ENCODE data around the gene SERINC1. TPM values are rescaled to one million over a fixed set of nuclear protein-coding genes. Genes with fewer than 3 reads are reported as not detected.
A peak's percentile ranks its signal among the peaks of the same experiment; 100 is the strongest.

Gene SERINC1
- total RNA-seq, 2 experiments from 2014 or later: 47.7 to 48.0 TPM

- Mint-ChIP-seq H3K4me1 (peaks cover 13% of the 10 kb centered on the region), H3K9me3 (no peaks in the 10 kb centered on the region), H3K36me3 (peaks cover 20% of the 10 kb centered on the region), H3K27me3 (no peaks in the 10 kb centered on the region), H3K27ac (no peak overlapping the region), H3K4me3 (no peak overlapping the region)
- DNase-seq: no peak
These were observed 54.8 kb downstream of the SERINC1 start for GRCh38 chr6:122416825-122417224.

DNA sequence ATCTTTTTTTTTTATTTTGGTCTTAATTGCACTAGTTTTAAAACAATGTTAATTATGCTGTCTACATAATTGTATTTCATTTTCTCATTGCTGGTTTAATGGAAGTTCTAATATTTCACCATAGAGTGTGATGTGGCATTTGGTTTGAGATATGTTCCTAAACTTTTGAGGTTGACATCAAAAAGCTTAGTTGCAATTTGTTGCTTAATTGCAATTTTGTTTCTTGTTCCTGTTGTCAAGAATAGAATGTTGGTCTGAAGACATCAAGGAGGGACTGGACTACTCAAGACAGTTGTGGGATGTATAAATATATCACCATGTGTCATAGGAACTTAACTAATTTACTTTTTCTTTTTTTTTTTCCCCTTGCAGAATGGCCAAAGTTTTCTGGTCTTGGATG lies 59.6 kb downstream of the SERINC1 start:
- H3K36me3 Mint-ChIP-seq: peaks cover 50% of the 10 kb centered on the region
- peak overlapping the region; percentile 55 for H3K27ac Mint-ChIP-seq
- no peak for DNase-seq
- no peaks in the 10 kb centered on the region for H3K27me3 Mint-ChIP-seq
- no peak overlapping the region for H3K4me3 Mint-ChIP-seq
- H3K9me3 Mint-ChIP-seq: no peaks in the 10 kb centered on the region
- H3K4me1 Mint-ChIP-seq: peaks cover 49% of the 10 kb centered on the region

DNA sequence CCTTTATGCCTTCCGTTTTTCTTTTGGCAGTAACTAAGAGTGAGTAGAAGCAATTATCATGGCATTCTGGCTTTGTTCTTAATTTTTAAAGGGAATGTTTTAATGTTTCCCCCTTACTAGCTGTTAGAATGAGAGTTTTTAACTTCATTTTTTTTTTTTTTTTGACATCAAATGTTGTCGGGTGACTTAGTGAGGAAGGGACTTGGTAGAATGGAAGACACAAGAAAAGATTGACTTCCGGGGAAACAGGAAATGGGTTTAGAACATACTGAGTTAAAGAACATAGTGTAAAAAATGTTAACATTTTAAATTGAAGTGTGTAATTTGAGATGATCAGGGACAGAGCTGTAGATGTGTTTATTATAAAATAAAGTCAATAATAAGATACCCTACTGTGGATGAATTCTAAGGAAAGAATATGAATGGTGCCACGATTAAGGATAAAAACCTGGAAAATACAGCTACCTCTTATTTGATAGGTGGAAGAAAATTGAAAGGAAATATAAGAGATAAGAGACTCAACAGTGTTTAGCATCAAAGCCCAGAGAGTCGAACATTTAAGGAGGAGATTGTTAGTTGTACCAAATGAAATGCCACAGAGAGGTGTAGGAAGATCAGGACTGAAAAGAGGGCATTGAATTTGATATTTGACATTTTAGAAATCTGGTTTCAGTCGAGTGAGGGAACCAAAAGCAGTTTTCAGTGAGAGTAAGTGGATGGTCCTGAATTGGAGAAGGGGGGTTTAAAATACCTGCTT lies 62.7 kb downstream of the SERINC1 start:
- Mint-ChIP-seq H3K4me3 (peak overlapping the region; percentile 66), H3K27me3 (no peaks in the 10 kb centered on the region), H3K4me1 (peaks cover 64% of the 10 kb centered on the region), H3K9me3 (peaks cover 10% of the 10 kb centered on the region), H3K27ac (peak overlapping the region; percentile 86), H3K36me3 (peaks cover 69% of the 10 kb centered on the region)
- DNase-seq: no peak

DNA sequence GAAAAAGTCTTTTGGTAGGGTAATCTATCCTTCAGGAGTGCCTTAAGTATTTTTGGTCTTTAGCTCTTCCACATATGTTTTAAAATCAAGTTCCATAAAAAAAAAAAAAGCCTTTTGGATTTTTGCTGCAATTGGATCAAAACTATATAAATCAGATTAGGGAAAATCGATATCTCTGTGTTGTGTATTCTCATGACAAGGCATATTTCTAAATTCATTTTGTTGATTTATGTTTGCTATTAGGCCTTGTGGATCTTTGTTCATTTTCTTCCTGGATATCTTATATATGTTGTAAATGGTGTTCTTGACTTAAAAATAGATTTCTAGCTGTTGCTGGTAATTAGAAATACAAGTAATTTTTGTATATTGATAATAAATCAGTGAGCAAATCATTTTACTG lies 63.4 kb downstream of the SERINC1 start:
- Mint-ChIP-seq H3K9me3 (peaks cover 10% of the 10 kb centered on the region), H3K27ac (peak overlapping the region; percentile 86), H3K4me3 (peak overlapping the region; percentile 66), H3K27me3 (no peaks in the 10 kb centered on the region), H3K36me3 (peaks cover 67% of the 10 kb centered on the region), H3K4me1 (peaks cover 67% of the 10 kb centered on the region)
- DNase-seq: no peak

GRCh38 chr6:122407712-122408111 lies 63.9 kb downstream of the SERINC1 start:
- H3K27me3 Mint-ChIP-seq: no peaks in the 10 kb centered on the region
- peaks cover 69% of the 10 kb centered on the region for H3K4me1 Mint-ChIP-seq
- peak overlapping the region; percentile 86 for H3K27ac Mint-ChIP-seq
- DNase-seq: no peak
- H3K9me3 Mint-ChIP-seq: peaks cover 10% of the 10 kb centered on the region
- no peak overlapping the region for H3K4me3 Mint-ChIP-seq
- H3K36me3 Mint-ChIP-seq: peaks cover 68% of the 10 kb centered on the region

DNA sequence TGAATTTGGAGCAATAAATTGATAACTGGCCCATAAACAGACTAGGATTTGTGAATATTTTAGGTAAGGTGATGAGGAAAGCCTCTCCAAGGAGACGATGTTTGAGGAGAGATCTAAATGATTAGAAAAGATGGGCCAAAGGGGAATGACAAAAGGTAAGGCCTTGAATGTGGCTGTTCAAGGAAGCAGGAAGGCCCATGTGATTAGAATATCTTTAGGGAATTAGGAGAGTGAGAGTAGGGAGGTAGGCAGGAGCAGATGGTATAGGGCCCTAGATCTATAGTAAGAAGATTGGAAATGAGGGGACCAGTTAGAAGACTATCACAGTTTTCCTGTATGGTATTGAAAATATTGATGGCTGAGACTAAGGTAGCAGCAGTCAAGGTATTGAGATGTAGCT lies 65.4 kb downstream of the SERINC1 start:
- H3K36me3 Mint-ChIP-seq: peaks cover 72% of the 10 kb centered on the region
- H3K4me1 Mint-ChIP-seq: peaks cover 73% of the 10 kb centered on the region
- no peak overlapping the region for H3K4me3 Mint-ChIP-seq
- no peak for DNase-seq
- H3K9me3 Mint-ChIP-seq: peaks cover 10% of the 10 kb centered on the region
- H3K27ac Mint-ChIP-seq: no peak overlapping the region
- no peaks in the 10 kb centered on the region for H3K27me3 Mint-ChIP-seq

DNA sequence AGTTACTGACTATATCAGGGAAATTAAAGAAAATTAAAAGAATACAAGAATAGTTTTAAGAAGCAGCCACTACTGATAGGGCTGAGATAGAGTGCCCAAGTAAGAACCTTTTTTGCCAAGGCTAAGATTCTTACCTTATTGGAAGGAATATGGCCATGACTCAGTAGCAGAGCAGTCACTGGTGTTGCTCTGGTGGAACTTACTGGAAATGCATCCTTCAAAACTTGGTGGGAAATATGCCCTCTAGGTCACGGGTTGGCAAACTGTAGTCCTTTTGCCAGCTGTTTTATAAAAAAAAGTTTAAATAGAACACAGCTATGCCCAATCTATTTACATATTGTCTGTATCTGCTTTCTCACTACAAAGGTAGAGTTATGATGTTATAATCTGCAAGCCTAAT lies 66.2 kb downstream of the SERINC1 start:
- Mint-ChIP-seq H3K27me3 (no peaks in the 10 kb centered on the region), H3K9me3 (peaks cover 10% of the 10 kb centered on the region), H3K4me3 (no peak overlapping the region), H3K27ac (no peak overlapping the region), H3K36me3 (peaks cover 70% of the 10 kb centered on the region), H3K4me1 (peaks cover 72% of the 10 kb centered on the region)
- no peak for DNase-seq

DNA sequence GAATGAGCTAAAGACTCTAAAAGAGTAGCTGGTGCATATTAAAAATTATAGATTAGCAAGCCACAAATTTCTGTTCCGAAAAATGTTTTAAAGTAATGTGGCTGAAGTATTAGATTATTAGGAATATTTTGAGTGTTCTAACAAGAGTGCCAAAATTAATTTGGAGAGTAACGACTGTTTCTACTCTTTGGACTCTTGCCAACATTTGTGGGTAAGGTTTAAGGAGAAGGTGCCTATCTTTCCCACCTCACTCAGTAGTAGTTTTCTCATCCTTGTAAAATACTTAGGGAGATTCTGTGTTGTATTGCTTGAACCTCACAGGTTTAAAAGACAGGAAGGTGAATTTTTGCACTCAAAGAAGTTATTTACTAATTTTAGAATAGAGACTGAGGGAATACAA lies 67.2 kb downstream of the SERINC1 start:
- Mint-ChIP-seq H3K4me1 (peaks cover 67% of the 10 kb centered on the region), H3K27ac (no peak overlapping the region), H3K27me3 (no peaks in the 10 kb centered on the region), H3K4me3 (no peak overlapping the region), H3K9me3 (peaks cover 10% of the 10 kb centered on the region), H3K36me3 (peaks cover 65% of the 10 kb centered on the region)
- no peak for DNase-seq

GRCh38 chr6:122401104-122401503 lies 70.5 kb downstream of the SERINC1 start:
- H3K4me3 Mint-ChIP-seq: peak overlapping the region; percentile 96
- peaks cover 46% of the 10 kb centered on the region for H3K4me1 Mint-ChIP-seq
- H3K27me3 Mint-ChIP-seq: no peaks in the 10 kb centered on the region
- peaks cover 35% of the 10 kb centered on the region for H3K36me3 Mint-ChIP-seq
- DNase-seq: no peak
- peaks cover 2% of the 10 kb centered on the region for H3K9me3 Mint-ChIP-seq
- H3K27ac Mint-ChIP-seq: no peak overlapping the region

DNA sequence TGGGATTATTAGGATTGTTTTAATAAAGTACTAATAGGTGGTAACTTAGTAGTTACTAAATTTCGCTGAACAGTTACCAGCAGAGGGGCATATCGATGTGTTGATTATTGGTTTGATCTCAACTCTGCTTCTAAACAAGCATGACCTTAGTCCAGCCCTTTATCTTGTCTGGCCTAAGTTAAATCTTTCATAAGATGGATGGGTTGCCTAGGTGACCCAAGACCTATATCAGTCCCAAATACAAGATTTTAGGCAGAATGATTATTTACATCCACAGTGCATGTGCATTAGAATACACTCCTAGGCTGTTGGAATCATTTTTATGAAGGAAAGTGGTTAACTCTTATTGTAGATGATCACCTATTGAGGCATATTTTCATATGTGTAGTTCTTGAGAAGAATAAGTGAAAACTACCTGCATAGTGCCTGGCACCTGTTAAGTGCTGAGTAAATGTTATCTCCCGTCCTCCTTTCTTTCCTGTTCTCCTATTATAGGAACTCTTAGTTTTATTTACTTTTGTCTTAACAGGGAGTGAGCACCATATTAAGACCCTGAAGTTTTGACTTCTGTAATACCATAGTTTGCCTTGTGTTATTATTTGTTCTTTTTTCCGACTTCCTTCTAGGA lies 71.0 kb downstream of the SERINC1 start:
- Mint-ChIP-seq H3K27ac (peak overlapping the region; percentile 97), H3K36me3 (peaks cover 32% of the 10 kb centered on the region), H3K27me3 (no peaks in the 10 kb centered on the region), H3K9me3 (no peaks in the 10 kb centered on the region), H3K4me1 (peaks cover 43% of the 10 kb centered on the region), H3K4me3 (peak overlapping the region; percentile 96)
- DNase-seq: no peak

DNA sequence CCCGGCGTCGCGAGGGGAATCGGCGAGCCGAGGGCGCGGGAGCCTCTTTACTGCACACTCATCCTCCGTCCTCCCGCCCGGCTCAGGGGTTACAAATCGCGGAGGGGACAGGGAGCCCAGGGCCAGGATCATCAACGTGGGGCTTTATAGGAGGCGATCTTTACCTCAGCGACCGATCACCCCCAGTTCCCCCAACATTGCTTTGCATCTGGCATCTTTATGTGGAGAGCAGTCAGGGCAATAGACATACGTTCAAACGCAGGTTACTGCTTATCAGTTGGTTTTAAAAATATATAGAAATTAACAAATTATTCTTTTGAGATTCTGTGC lies 71.5 kb downstream of the SERINC1 start:
- Mint-ChIP-seq H3K4me3 (peak overlapping the region; percentile 96), H3K27me3 (no peaks in the 10 kb centered on the region), H3K27ac (peak overlapping the region; percentile 97), H3K36me3 (peaks cover 32% of the 10 kb centered on the region), H3K4me1 (peaks cover 43% of the 10 kb centered on the region), H3K9me3 (no peaks in the 10 kb centered on the region)
- no peak for DNase-seq

GRCh38 chr6:122399348-122400120 lies 72.1 kb downstream of the SERINC1 start, which contains the start of gene HSF2:
Gene HSF2, plus strand, starts transcription at chr6:122399652. Its CDS starts 86 bp downstream, at chr6:122399738.
- H3K4me3 Mint-ChIP-seq: peak within 1 kb of the TSS; percentile 96
- H3K36me3 Mint-ChIP-seq: peaks cover 28% of the 10 kb centered on the region
- H3K27ac Mint-ChIP-seq: peak within 1 kb of the TSS; percentile 97
- H3K9me3 Mint-ChIP-seq: no peaks in the 10 kb centered on the region
- peak; percentile 95 for DNase-seq
- H3K27me3 Mint-ChIP-seq: no peaks in the 10 kb centered on the region
- H3K4me1 Mint-ChIP-seq: peaks cover 41% of the 10 kb centered on the region

- no peaks in the 10 kb centered on the region for H3K27me3 Mint-ChIP-seq
- peaks cover 24% of the 10 kb centered on the region for H3K36me3 Mint-ChIP-seq
- H3K9me3 Mint-ChIP-seq: no peaks in the 10 kb centered on the region
These were observed 72.6 kb downstream of the SERINC1 start for GRCh38 chr6:122399055-122399347.

GRCh38 chr6:122394016-122394415 lies 77.6 kb downstream of the SERINC1 start:
- Mint-ChIP-seq H3K36me3 (no peaks in the 10 kb centered on the region), H3K27ac (no peak overlapping the region), H3K9me3 (no peaks in the 10 kb centered on the region), H3K27me3 (no peaks in the 10 kb centered on the region), H3K4me1 (peaks cover 23% of the 10 kb centered on the region), H3K4me3 (no peak overlapping the region)
- DNase-seq: no peak

More at GRCh38 chr6:122399055-122399347, 72.6 kb downstream of the SERINC1 start:
- peak overlapping the region; percentile 81 for H3K27ac Mint-ChIP-seq
- peaks cover 39% of the 10 kb centered on the region for H3K4me1 Mint-ChIP-seq
- no peak for DNase-seq
- H3K4me3 Mint-ChIP-seq: peak overlapping the region; percentile 62

GRCh38 chr6:122393351-122393896 lies 78.2 kb downstream of the SERINC1 start:
- no peak for DNase-seq
- Mint-ChIP-seq H3K27me3 (no peaks in the 10 kb centered on the region), H3K4me3 (no peak overlapping the region), H3K27ac (no peak overlapping the region), H3K36me3 (no peaks in the 10 kb centered on the region), H3K4me1 (peaks cover 18% of the 10 kb centered on the region), H3K9me3 (no peaks in the 10 kb centered on the region)
